Hepatocyte (in vitro differentiated cells): Measurements from ENCODE around the gene ITPR1. TPM values are rescaled to one million over a fixed set of nuclear protein-coding genes. Genes with fewer than 3 reads are reported as not detected.
"Not testable (repeated sequence)": the region's sequence is repeated elsewhere in the genome, so short reads cannot be mapped to it uniquely, and the experiment has no call there.

Source experiments
- DNase-seq: peaks from one replicate; pipeline ENCODE4 v3.0.0-alpha.2; 2016; ENCODE audit warnings: low spot score
- H2AFZ ChIP-seq: fragments of 200-600 bp; sonication (generic); 2 replicates; pipeline ENCODE4 v1.6.0; 2016; ENCODE audit warnings: antibody characterized with exemption, mild to moderate bottlenecking
- H3K27ac ChIP-seq: fragments of 200-600 bp; sonication (generic); 2 replicates; pipeline ENCODE4 v1.5.1; 2016; ENCODE audit warnings: mild to moderate bottlenecking
- H3K27me3 ChIP-seq: fragments of 200-600 bp; sonication (generic); 2 replicates; pipeline ENCODE4 v1.6.1; 2016
- H3K36me3 ChIP-seq: fragments of 200-600 bp; sonication (generic); replicated peaks from 2 replicates; pipeline ENCODE4 v1.5.1; 2016; ENCODE audit warnings: low read depth; ENCODE audit not compliant: insufficient read depth
- H3K4me1 ChIP-seq: fragments of 200-600 bp; sonication (generic); 2 replicates; pipeline ENCODE4 v1.5.1; 2016; ENCODE audit warnings: mild to moderate bottlenecking, moderate library complexity; ENCODE audit not compliant: insufficient read depth
- H3K4me2 ChIP-seq: fragments of 200-600 bp; sonication (generic); 2 replicates; pipeline ENCODE4 v1.6.0; 2016
- H3K4me3 ChIP-seq: fragments of 200-600 bp; sonication (generic); 2 replicates; pipeline ENCODE4 v1.5.1; 2016; ENCODE audit warnings: mild to moderate bottlenecking
- H3K79me2 ChIP-seq: fragments of 200-600 bp; sonication (generic); 2 replicates; pipeline ENCODE4 v1.6.0; 2017; ENCODE audit warnings: mild to moderate bottlenecking
- H3K9me2 ChIP-seq: fragments of 200-600 bp; sonication (generic); replicated peaks from 2 replicates; pipeline ENCODE4 v1.6.0; 2017; ENCODE audit warnings: mild to moderate bottlenecking; ENCODE audit not compliant: insufficient read depth
- H3K9me3 ChIP-seq: fragments of 200-600 bp; sonication (generic); 2 replicates; pipeline ENCODE4 v1.5.1; 2016; ENCODE audit warnings: low read depth, mild to moderate bottlenecking
- H4K20me1 ChIP-seq: fragments of 200-600 bp; sonication (generic); 2 replicates; pipeline ENCODE4 v1.6.0; 2016; ENCODE audit warnings: mild to moderate bottlenecking; ENCODE audit not compliant: insufficient read depth, poor library complexity, severe bottlenecking
- EZH2 ChIP-seq: fragments of 200-600 bp; sonication (generic); IDR thresholded peaks from 2 replicates; pipeline ENCODE4 v1.6.1; 2016; ENCODE audit warnings: antibody characterized with exemption, mild to moderate bottlenecking, borderline replicate concordance
- EZH2phosphoT487 ChIP-seq: fragments of 200-600 bp; sonication (generic); IDR thresholded peaks from one replicate; pipeline ENCODE4 v1.6.1; 2018; ENCODE audit warnings: antibody characterized with exemption, mild to moderate bottlenecking, low read depth, moderate library complexity; ENCODE audit not compliant: unreplicated experiment, severe bottlenecking
- WGBS: methylation state at CpG from one replicate; pipeline ENCODE4 v1.1.6; 2016; ENCODE audit warnings: low lambda C conversion rate; ENCODE audit errors: missing lambda C conversion rate; 5-methylcytosine and 5-hydroxymethylcytosine counted together
- polyA plus RNA-seq: library from polyadenylated mRNA; unstranded; fragments of >200 nt; fragmentation: Nextera tagmentation; extraction: Ambion mirVana; gene quantifications from 2 replicates; pipeline ENCODE4 v1.2.1, GENCODE V29; 2016
- total RNA-seq: library from RNA; depleted of rRNA; stranded (reverse); fragments of >200 nt; gene quantifications from 2 replicates; pipeline ENCODE4 v1.2.3, GENCODE V29; 2014
- TF ChIP-seq, protein P1 (sequence below): fragments of 200-600 bp; sonication (generic); IDR thresholded peaks from 2 replicates; pipeline ENCODE4 v1.5.1; 2016; ENCODE audit warnings: antibody characterized with exemption, mild to moderate bottlenecking; ENCODE audit not compliant: poor library complexity

ITPR1 gene
- total and polyA plus RNA-seq, 2 experiments from 2014 or later: 46.8 to 90.8 TPM

- H3K4me2 ChIP-seq: peak overlapping the region; percentile 46
- peaks cover 7% of the 10 kb centered on the region for H3K4me1 ChIP-seq
- WGBS: 64% methylated on average over 6 of the region's 6 CpGs
- no peaks in the 10 kb centered on the region for H3K27me3 ChIP-seq
- no peak for DNase-seq
- H3K36me3 ChIP-seq: no peaks in the 10 kb centered on the region
- no peak overlapping the region for H2AFZ ChIP-seq
- no peaks in the 10 kb centered on the region for H4K20me1 ChIP-seq
- H3K27ac ChIP-seq: peak overlapping the region; percentile 73
- no peaks in the 10 kb centered on the region for H3K9me2 ChIP-seq
- H3K9me3 ChIP-seq: no peaks in the 10 kb centered on the region
- no peak overlapping the region for H3K4me3 ChIP-seq
- TF ChIP-seq EZH2phosphoT487 (no peak), EZH2 (no peak)
- TF ChIP-seq, protein P1, sequence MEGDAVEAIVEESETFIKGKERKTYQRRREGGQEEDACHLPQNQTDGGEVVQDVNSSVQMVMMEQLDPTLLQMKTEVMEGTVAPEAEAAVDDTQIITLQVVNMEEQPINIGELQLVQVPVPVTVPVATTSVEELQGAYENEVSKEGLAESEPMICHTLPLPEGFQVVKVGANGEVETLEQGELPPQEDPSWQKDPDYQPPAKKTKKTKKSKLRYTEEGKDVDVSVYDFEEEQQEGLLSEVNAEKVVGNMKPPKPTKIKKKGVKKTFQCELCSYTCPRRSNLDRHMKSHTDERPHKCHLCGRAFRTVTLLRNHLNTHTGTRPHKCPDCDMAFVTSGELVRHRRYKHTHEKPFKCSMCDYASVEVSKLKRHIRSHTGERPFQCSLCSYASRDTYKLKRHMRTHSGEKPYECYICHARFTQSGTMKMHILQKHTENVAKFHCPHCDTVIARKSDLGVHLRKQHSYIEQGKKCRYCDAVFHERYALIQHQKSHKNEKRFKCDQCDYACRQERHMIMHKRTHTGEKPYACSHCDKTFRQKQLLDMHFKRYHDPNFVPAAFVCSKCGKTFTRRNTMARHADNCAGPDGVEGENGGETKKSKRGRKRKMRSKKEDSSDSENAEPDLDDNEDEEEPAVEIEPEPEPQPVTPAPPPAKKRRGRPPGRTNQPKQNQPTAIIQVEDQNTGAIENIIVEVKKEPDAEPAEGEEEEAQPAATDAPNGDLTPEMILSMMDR: no peak
- H3K79me2 ChIP-seq: peaks cover 34% of the 10 kb centered on the region
These were observed 102.6 kb downstream of the ITPR1 start for GRCh38 chr3:4595710-4596113.

GRCh38 chr3:4596612-4597011 is 103.5 kb downstream of the ITPR1 start:
- no peaks in the 10 kb centered on the region for H4K20me1 ChIP-seq
- DNase-seq: no peak
- H3K36me3 ChIP-seq: no peaks in the 10 kb centered on the region
- 42% methylated on average over 3 of the region's 3 CpGs for WGBS
- H3K9me3 ChIP-seq: no peaks in the 10 kb centered on the region
- H3K27ac ChIP-seq: peak overlapping the region; percentile 73
- peaks cover 7% of the 10 kb centered on the region for H3K4me1 ChIP-seq
- H3K4me2 ChIP-seq: peak overlapping the region; percentile 46
- H2AFZ ChIP-seq: no peak overlapping the region
- TF ChIP-seq EZH2: no peak
- no peak for TF ChIP-seq EZH2phosphoT487
- TF ChIP-seq, protein P1: no peak
- peaks cover 40% of the 10 kb centered on the region for H3K79me2 ChIP-seq
- no peaks in the 10 kb centered on the region for H3K9me2 ChIP-seq
- H3K27me3 ChIP-seq: no peaks in the 10 kb centered on the region
- H3K4me3 ChIP-seq: no peak overlapping the region

DNA sequence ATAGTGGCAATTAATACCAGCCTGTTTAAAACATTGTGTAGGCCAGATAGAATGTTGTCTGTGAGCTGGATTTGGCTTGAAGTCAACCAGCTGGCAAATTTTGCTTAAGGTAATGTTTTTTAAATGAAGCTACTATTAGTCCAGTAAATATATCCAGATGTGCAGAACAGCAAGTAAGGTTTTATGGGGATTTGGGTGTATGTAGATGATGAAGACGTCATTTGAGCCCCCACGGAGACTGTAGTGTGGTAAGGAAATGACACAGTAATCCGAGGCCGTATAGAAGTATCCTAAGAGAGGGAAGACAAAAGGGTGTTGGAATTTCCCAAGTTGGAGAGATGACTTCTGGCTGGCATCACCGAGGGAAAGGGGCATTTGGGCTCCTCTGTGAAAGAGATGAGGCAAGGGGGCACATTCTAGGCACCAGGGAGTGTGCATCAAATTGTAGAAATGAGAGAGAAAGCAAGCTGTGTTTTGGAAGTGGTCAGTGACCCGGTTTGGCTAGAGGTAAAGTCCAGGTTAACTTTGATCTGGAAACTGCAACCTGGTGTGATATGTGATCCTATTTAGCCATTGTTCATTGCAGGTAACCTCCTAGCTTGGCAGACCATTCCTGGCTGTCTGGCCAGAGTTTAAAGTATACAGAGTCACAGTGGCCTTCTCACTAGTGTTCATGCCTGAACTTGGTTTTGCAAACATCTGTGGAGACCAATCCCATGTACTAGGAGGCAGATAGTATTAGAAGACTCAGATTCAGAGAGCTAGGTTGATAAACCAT is 104.2 kb downstream of the ITPR1 start:
- H3K4me1 ChIP-seq: peaks cover 7% of the 10 kb centered on the region

DNA sequence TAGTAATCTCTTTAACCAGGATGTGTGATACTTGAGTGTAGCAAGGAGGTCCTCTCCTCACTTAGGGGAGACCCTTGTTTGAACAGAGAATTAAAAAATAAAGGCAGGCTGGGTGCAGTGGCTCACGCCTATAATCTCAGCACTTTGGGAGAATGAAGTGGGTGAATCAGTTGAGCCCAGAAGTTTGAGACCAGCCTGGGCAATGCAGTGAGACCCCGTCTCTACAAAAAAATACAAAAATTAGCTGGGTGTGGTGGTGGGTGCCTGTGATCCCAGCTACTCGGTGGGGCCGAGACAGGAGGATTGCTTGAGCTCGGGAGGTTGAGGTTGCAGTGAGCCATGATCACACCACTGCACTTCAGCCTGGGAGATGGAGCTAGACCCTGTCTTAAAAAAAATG is 105.1 kb downstream of the ITPR1 start:
- H3K27ac ChIP-seq: peak overlapping the region; percentile 73
- H3K36me3 ChIP-seq, H2AFZ ChIP-seq, H3K4me3 ChIP-seq, H3K4me1 ChIP-seq, H3K9me3 ChIP-seq, H4K20me1 ChIP-seq, H3K27me3 ChIP-seq, DNase-seq, H3K4me2 ChIP-seq, H3K9me2 ChIP-seq: not testable (repeated sequence)
- H3K79me2 ChIP-seq: peaks cover 35% of the 10 kb centered on the region
- 97% methylated on average over 5 of the region's 5 CpGs for WGBS

More for the DNA sequence above, 104.2 kb downstream of the ITPR1 start:
- Histone ChIP-seq H3K4me3 (no peak overlapping the region), H3K9me2 (no peaks in the 10 kb centered on the region), H2AFZ (no peak overlapping the region), H3K79me2 (peaks cover 39% of the 10 kb centered on the region), H3K27me3 (no peaks in the 10 kb centered on the region), H3K9me3 (no peaks in the 10 kb centered on the region), H4K20me1 (no peaks in the 10 kb centered on the region), H3K4me2 (peak overlapping the region; percentile 46), H3K27ac (peak overlapping the region; percentile 73), H3K36me3 (no peaks in the 10 kb centered on the region)
- peak; percentile 38 for DNase-seq
- TF ChIP-seq EZH2phosphoT487 (no peak), EZH2 (no peak)
- WGBS: 51% methylated on average over 6 of the region's 6 CpGs
